CD14-positive monocyte (primary cell): Measurements from ENCODE around the gene MAML3. TPM values are rescaled to one million over a fixed set of nuclear protein-coding genes. Genes with fewer than 3 reads are reported as not detected.

Experiments used
- DNase-seq, 3 donors: peaks; one replicate each; pipeline ENCODE4 v3.0.0-alpha.2; 2011 to 2022
- H2AFZ ChIP-seq: 2 replicates; pipeline ENCODE4 v1.6.0; 2012; ENCODE audit warnings: mild to moderate bottlenecking, low read depth, low read length, inconsistent platforms; ENCODE audit not compliant: insufficient read depth, poor library complexity, severe bottlenecking
- H3K27ac ChIP-seq, 2 donors: 1 replicate in 1 of 2; 2 replicates in 1 of 2; pipeline ENCODE4 v1.5.1; 2012 to 2013; ENCODE audit warnings: low read length in 2 of 2, control low read depth in 1 of 2, inconsistent platforms in 1 of 2, low read depth in 1 of 2, mild to moderate bottlenecking in 1 of 2
- H3K27me3 ChIP-seq, 2 donors: one replicate each; pipeline versions ENCODE4 v1.6.0 to v1.6.1; 2011 to 2013; ENCODE audit warnings: low read length in 2 of 2; ENCODE audit not compliant: control insufficient read depth in 2 of 2, insufficient read depth in 2 of 2
- H3K36me3 ChIP-seq, 2 donors: replicated peaks in 1 of 2; 1 replicate in 1 of 2; 2 replicates in 1 of 2; pipeline versions ENCODE4 v1.5.1 to v1.6.1; 2012 to 2013; ENCODE audit warnings: low read length in 2 of 2, control low read depth in 1 of 2, inconsistent platforms in 1 of 2, mild to moderate bottlenecking in 1 of 2; ENCODE audit not compliant: insufficient read depth in 2 of 2, control insufficient read depth in 1 of 2
- H3K4me1 ChIP-seq, 2 donors: 1 replicate in 1 of 2; 2 replicates in 1 of 2; pipeline versions ENCODE4 v1.5.1 to v1.6.1; 2012 to 2013; ENCODE audit warnings: low read length in 2 of 2, control low read depth in 1 of 2, inconsistent platforms in 1 of 2, mild to moderate bottlenecking in 1 of 2, moderate library complexity in 1 of 2; ENCODE audit not compliant: insufficient read depth in 2 of 2, control insufficient read depth in 1 of 2
- H3K4me2 ChIP-seq: replicated peaks from 2 replicates; pipeline ENCODE3; 2012; ENCODE audit warnings: low read length, moderate library complexity, mild to moderate bottlenecking; ENCODE audit not compliant: poor library complexity, severe bottlenecking; ENCODE audit errors: extremely low read depth
- H3K4me3 ChIP-seq, 3 experiments: fragments of 200-600 bp in 1 of 3; sonication (generic) in 1 of 3; replicated peaks in 1 of 3; 1 replicate in 2 of 3; 2 replicates in 1 of 3; pipeline ENCODE4 v1.5.1; 2011 to 2013; ENCODE audit warnings: low read length in 3 of 3, mild to moderate bottlenecking in 3 of 3, control low read depth in 2 of 3, low read depth in 2 of 3, inconsistent platforms in 1 of 3, moderate library complexity in 1 of 3
- H3K79me2 ChIP-seq: 2 replicates; pipeline ENCODE4 v1.6.0; 2012; ENCODE audit warnings: mild to moderate bottlenecking, control low read depth, inconsistent platforms, low read length, moderate library complexity; ENCODE audit not compliant: insufficient read depth
- H3K9ac ChIP-seq: 2 replicates; pipeline ENCODE4 v1.6.0; 2017; ENCODE audit warnings: low read length, mild to moderate bottlenecking; ENCODE audit not compliant: insufficient read depth, poor library complexity, severe bottlenecking
- H3K9me3 ChIP-seq, 2 donors: replicated peaks in 1 of 2; 1 replicate in 1 of 2; 2 replicates in 1 of 2; pipeline versions ENCODE4 v1.5.1 to v1.6.1; 2012 to 2013; ENCODE audit warnings: low read length in 2 of 2, control low read depth in 1 of 2; ENCODE audit not compliant: control insufficient read depth in 1 of 2, insufficient read depth in 1 of 2
- H4K20me1 ChIP-seq: 2 replicates; pipeline ENCODE4 v1.6.0; 2012; ENCODE audit warnings: mild to moderate bottlenecking, low read length, control low read depth, moderate library complexity; ENCODE audit not compliant: insufficient read depth
- H3K27ac Mint-ChIP-seq, 7 donors: one replicate each; pipeline ENCODE4 v1.8.0; 2020; ENCODE audit warnings: mild to moderate bottlenecking in 7 of 7, mixed read lengths in 7 of 7, moderate library complexity in 6 of 7, inconsistent platforms in 2 of 7
- H3K27me3 Mint-ChIP-seq, 3 donors: one replicate each; pipeline ENCODE4 v1.8.0; 2021 to 2022; ENCODE audit warnings: low read depth in 3 of 3, mild to moderate bottlenecking in 3 of 3, mixed read lengths in 3 of 3, moderate library complexity in 3 of 3, inconsistent platforms in 1 of 3
- H3K36me3 Mint-ChIP-seq, 2 donors: one replicate each; pipeline ENCODE4 v1.8.0; 2020; ENCODE audit warnings: mixed read lengths in 2 of 2, inconsistent platforms in 1 of 2, mild to moderate bottlenecking in 1 of 2
- H3K4me1 Mint-ChIP-seq: one replicate; pipeline ENCODE4 v1.8.0; 2020; ENCODE audit warnings: mild to moderate bottlenecking, mixed read lengths
- H3K4me3 Mint-ChIP-seq, 2 donors: one replicate each; pipeline ENCODE4 v1.8.0; 2020; ENCODE audit warnings: mild to moderate bottlenecking in 2 of 2, mixed read lengths in 2 of 2, moderate library complexity in 1 of 2
- H3K9me3 Mint-ChIP-seq, 7 donors: one replicate each; pipeline ENCODE4 v1.8.0; 2020 to 2022; ENCODE audit warnings: mixed read lengths in 7 of 7, mild to moderate bottlenecking in 6 of 7, moderate library complexity in 6 of 7, inconsistent platforms in 2 of 7
- WGBS: methylation state at CpG from one replicate; pipeline ENCODE4 v1.1.5; 2013; ENCODE audit warnings: missing lambda C conversion rate; ENCODE audit not compliant: insufficient coverage; 5-methylcytosine and 5-hydroxymethylcytosine counted together
- intact Hi-C, 2 donors: fragments of 100-400 bp; cut with micrococcal nuclease; formaldehyde crosslinking; loops; one replicate each; pipeline versions ENCODE4 v1.15.0 to v1.15.1; 2023
- polyA plus RNA-seq, 3 donors: library from polyadenylated mRNA; depleted of rRNA in 1 of 3; unstranded in 2 of 3; stranded (reverse) in 1 of 3; fragments of 300-500 nt in 2 of 3; fragments of >200 nt in 1 of 3; fragmentation: Illumina TruSeq in 2 of 3; gene quantifications; 1 replicate in 2 of 3; 2 replicates in 1 of 3; pipeline ENCODE4 v1.2.3, GENCODE V29; 2012 to 2021
- TF ChIP-seq, protein P1 (sequence below): fragments of 200-600 bp; IDR thresholded peaks from one replicate; pipeline ENCODE4 v1.8.0; 2022; ENCODE audit warnings: antibody characterized with exemption, mild to moderate bottlenecking

The MAML3 gene
- polyA plus RNA-seq, 3 donors: 1.5 to 6.5 (median 2.3) TPM

DNA sequence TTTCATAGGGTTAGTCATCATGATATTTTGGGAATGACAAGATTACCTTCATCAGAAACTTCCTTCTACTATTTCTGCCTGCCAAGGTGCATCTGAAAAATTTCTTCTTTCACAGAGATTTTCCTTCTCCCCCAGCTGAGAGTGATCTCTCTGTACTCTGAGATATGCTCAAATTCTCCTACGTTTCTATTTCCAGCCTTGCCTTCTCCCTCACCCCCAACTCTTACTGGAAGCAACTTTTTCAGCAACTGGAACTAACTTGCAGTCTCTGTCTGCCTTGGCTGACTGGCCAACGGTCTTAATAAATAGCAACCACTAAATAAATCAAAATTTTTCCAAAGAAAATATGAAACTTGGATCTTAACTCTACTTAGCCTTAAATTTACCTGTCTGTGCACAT lies 122.3 kb downstream of the MAML3 start:
- H3K9me3 ChIP-seq: no peaks in the 10 kb centered on the region
- Mint-ChIP-seq H3K4me3 (no peak overlapping the region), H3K9me3 (no peaks in the 10 kb centered on the region), H3K4me1 (peaks cover 23% of the 10 kb centered on the region), H3K27ac (no peak overlapping the region), H3K36me3 (peaks cover 2 to 9% of the 10 kb centered on the region in 2 donors), H3K27me3 (no peaks in the 10 kb centered on the region)
- TF ChIP-seq, protein P1, sequence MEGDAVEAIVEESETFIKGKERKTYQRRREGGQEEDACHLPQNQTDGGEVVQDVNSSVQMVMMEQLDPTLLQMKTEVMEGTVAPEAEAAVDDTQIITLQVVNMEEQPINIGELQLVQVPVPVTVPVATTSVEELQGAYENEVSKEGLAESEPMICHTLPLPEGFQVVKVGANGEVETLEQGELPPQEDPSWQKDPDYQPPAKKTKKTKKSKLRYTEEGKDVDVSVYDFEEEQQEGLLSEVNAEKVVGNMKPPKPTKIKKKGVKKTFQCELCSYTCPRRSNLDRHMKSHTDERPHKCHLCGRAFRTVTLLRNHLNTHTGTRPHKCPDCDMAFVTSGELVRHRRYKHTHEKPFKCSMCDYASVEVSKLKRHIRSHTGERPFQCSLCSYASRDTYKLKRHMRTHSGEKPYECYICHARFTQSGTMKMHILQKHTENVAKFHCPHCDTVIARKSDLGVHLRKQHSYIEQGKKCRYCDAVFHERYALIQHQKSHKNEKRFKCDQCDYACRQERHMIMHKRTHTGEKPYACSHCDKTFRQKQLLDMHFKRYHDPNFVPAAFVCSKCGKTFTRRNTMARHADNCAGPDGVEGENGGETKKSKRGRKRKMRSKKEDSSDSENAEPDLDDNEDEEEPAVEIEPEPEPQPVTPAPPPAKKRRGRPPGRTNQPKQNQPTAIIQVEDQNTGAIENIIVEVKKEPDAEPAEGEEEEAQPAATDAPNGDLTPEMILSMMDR: no peak
- H3K4me1 ChIP-seq: peaks cover 16 to 26% of the 10 kb centered on the region in 2 donors
- no peak overlapping the region for H3K4me2 ChIP-seq
- H3K27me3 ChIP-seq: no peaks in the 10 kb centered on the region
- no peak overlapping the region for H3K4me3 ChIP-seq
- no peaks in the 10 kb centered on the region for H4K20me1 ChIP-seq
- H3K9ac ChIP-seq: no peak overlapping the region
- no peak for DNase-seq
- 100% methylated on average over 2 of the region's 2 CpGs for WGBS
- H2AFZ ChIP-seq: no peak overlapping the region
- H3K27ac ChIP-seq: no peak overlapping the region
- peaks cover 4% of the 10 kb centered on the region for H3K79me2 ChIP-seq
- intact Hi-C loops: no loop called here
- no peaks in the 10 kb centered on the region for H3K36me3 ChIP-seq

DNA sequence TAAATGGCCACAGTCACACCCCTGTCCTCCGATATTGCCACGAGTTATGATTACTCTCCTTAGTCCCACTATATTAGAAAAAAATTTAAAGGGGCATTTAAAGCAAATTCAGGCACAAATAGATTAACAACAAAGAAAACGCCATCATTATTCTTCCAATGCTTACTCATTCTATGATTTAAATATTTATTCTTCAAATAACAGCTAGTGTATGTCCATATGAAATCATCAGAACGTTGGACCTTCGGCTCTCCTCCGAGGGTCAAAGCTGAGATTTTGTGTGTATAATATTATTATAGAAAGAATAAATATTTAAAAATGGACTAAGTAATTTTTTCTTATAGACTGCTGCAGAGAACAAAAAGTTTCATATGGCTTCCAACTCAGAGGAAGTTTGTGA lies 122.9 kb downstream of the MAML3 start:
- no peak for DNase-seq
- no peaks in the 10 kb centered on the region for H3K9me3 ChIP-seq
- Mint-ChIP-seq H3K27me3 (no peaks in the 10 kb centered on the region), H3K27ac (no peak overlapping the region), H3K36me3 (peaks cover 2 to 5% of the 10 kb centered on the region in 2 donors), H3K4me3 (no peak overlapping the region), H3K4me1 (peaks cover 23% of the 10 kb centered on the region), H3K9me3 (no peaks in the 10 kb centered on the region)
- H3K27ac ChIP-seq: no peak overlapping the region
- H3K27me3 ChIP-seq: no peaks in the 10 kb centered on the region
- no peak overlapping the region for H3K9ac ChIP-seq
- H3K36me3 ChIP-seq: no peaks in the 10 kb centered on the region
- TF ChIP-seq, protein P1: no peak
- WGBS: no CpG with 5 or more reads among the region's 6 CpGs
- intact Hi-C loops: no loop called here
- no peaks in the 10 kb centered on the region for H3K79me2 ChIP-seq
- peaks cover 16 to 26% of the 10 kb centered on the region in 2 donors for H3K4me1 ChIP-seq
- H3K4me3 ChIP-seq: no peak overlapping the region
- H2AFZ ChIP-seq: no peak overlapping the region
- no peaks in the 10 kb centered on the region for H4K20me1 ChIP-seq
- H3K4me2 ChIP-seq: no peak overlapping the region
